ENCODE results near the gene SMOC1.

GRCh38 chr14:69879175-69880043 lies at the start of gene SMOC1:
- TF ChIP-seq, protein P1, sequence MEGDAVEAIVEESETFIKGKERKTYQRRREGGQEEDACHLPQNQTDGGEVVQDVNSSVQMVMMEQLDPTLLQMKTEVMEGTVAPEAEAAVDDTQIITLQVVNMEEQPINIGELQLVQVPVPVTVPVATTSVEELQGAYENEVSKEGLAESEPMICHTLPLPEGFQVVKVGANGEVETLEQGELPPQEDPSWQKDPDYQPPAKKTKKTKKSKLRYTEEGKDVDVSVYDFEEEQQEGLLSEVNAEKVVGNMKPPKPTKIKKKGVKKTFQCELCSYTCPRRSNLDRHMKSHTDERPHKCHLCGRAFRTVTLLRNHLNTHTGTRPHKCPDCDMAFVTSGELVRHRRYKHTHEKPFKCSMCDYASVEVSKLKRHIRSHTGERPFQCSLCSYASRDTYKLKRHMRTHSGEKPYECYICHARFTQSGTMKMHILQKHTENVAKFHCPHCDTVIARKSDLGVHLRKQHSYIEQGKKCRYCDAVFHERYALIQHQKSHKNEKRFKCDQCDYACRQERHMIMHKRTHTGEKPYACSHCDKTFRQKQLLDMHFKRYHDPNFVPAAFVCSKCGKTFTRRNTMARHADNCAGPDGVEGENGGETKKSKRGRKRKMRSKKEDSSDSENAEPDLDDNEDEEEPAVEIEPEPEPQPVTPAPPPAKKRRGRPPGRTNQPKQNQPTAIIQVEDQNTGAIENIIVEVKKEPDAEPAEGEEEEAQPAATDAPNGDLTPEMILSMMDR (IDR thresholded peaks at IDR 0.05) = no peak
- TF ChIP-seq POLR2AphosphoS5 (IDR thresholded peaks at IDR 0.05) (no peak), POLR2A (IDR thresholded peaks at IDR 0.05) (no peak)
